GM18520 (cell line): ENCODE data around the gene FEM1A.
"Not testable (repeated sequence)": the region's sequence is repeated elsewhere in the genome, so short reads cannot be mapped to it uniquely, and the experiment has no call there.

Experiments used
- ATAC-seq: cut with Tn5 transposase; IDR thresholded peaks from one replicate; pipeline ENCODE4 v1.9.1; 2021; ENCODE audit not compliant: unreplicated experiment

Gene FEM1A

DNA sequence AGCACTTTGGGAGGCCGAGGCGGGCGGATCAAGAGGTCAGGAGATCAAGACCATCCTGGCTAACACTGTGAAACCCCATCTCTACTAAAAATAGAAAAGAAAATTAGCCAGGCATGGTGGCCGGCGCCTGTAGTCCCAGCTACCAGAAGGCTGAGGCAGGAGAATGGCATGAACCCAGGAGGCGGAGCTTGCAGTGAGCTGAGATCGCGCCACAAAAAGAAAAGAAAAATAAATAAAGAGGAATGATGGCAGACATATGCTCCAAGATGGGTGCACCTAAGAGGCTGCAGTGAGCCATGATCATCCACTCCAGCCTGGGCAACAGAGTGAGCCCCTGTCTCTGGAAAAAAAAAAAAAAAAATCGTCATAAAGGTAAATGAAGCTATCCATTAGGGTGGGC lies 54.4 kb downstream of the FEM1A start:
- ATAC-seq = not testable (repeated sequence)

DNA sequence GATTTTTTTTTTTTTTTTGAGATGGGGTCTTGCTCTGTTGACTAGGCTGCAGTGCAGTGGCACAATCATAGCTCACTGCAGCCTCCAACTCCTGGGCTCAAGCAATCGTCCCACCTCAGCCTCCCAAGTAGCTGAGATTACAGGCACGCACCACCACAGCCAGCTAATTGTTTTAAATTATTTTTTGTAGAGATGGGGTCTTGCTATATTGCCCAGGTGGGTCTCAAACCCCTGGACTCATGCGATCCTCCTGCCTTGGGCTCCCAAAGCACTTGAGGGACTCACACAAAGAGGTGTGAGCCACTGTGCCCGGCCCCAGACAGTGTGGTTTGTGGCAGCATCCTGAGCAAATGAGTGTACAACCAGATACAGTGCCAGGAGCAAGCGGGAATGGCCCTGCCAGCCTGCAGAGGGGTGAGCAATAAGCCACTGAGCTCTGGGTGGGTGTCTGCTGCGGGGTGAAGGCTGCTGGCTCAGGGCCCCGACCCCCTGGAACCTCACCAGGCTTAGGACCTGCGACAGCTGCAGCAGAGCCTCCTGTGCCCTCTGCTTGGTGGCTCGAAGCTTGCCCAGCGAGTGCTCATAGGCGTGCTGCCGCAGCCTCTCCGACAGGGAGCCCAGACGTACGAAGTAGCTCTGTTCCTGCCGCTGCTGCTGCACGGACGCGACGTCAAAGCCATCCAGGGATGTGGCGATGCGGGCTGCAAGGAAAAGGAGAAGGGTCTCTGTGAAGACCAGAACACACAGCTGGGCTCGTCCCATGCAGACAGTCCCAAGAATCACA lies 55.8 kb downstream of the FEM1A start:
- no peak for ATAC-seq

DNA sequence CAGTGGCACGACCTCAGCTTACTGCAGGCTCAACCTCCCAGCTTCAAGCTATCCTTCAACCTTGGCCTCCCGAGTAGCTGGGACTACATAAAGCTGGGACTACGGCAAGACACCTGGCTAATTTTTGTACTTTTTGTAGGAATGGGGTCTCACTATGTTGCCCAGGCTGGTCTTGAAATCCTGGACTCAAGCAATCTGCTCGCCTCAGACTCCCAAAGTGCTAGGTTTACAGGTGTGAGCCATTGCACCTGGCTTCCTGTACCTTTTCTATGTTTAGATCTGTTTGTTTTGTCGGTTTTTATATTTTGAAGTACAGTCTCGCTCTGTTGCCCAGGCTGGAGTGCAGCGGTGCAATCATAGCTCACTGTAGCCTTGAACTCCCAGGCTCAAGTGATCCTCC lies 57.5 kb downstream of the FEM1A start:
- no peak for ATAC-seq
